ENCODE data around the gene LGSN.

GRCh38 chr6:63305277-63305676 is 14.5 kb downstream of the LGSN start:
- no peak for TF ChIP-seq CTCF (IDR thresholded peaks at IDR 0.05)
- TF ChIP-seq POLR2A (IDR thresholded peaks at IDR 0.05) = no peak

Measured in body of pancreas (tissue), 4 donors.